ENCODE data around the gene AMHR2.
A peak's percentile ranks its signal among the peaks of the same experiment; 100 is the strongest.

AMHR2 gene

DNA sequence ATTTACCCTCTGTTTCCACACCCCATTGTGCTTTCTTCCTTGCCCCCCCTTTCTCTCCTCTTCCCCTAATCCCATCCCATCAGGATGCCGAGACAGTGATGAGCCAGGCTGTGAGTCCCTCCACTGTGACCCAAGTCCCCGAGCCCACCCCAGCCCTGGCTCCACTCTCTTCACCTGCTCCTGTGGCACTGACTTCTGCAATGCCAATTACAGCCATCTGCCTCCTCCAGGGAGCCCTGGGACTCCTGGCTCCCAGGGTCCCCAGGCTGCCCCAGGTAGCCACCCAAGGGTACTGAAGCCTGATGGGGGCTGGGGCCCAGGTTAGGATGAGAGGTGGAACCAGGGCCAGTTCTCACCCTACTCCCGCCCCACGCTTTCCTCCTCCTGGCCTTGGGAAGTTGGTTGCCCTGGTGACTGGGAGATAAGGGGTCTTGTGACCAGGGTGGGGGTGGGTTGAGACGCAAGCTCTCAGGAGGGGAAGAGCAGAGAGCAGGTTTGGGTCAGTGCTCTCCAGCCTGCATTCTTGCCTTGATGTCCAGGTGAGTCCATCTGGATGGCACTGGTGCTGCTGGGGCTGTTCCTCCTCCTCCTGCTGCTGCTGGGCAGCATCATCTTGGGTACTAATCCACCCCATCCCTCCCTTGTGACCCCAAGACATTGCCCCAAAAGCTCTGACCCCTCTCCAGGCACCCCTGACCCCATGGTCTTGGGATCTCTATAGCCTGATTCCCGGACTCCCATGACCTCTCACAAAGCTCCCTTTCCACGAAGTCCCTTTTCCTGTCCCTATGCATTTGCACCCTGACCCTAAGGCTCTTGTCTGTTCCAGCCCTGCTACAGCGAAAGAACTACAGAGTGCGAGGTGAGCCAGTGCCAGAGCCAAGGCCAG, 1.2 kb downstream of the AMHR2 start:
- Histone ChIP-seq H3K4me3 (ENCODE audit: low read depth, low read length) (no peak overlapping the region), H3K9me3 (no peaks in the 10 kb centered on the region), H3K4me1 (peaks cover 14% of the 10 kb centered on the region), H3K36me3 (no peaks in the 10 kb centered on the region), H3K27me3 (no peaks in the 10 kb centered on the region)
- TF ChIP-seq CTCF (IDR thresholded peaks at IDR 0.05; ENCODE audit: low read depth, low read length) = no peak
- DNase-seq = peak; percentile 33

GRCh38 chr12:53425515-53426150, 2.0 kb downstream of the AMHR2 start:
- peaks cover 14% of the 10 kb centered on the region for H3K4me1 ChIP-seq
- H3K36me3 ChIP-seq = no peaks in the 10 kb centered on the region
- no peak for DNase-seq
- no peak for TF ChIP-seq CTCF (IDR thresholded peaks at IDR 0.05; ENCODE audit: low read depth, low read length)
- no peaks in the 10 kb centered on the region for H3K27me3 ChIP-seq
- H3K9me3 ChIP-seq = no peaks in the 10 kb centered on the region
- no peak overlapping the region for H3K4me3 ChIP-seq (ENCODE audit: low read depth, low read length)

- TF ChIP-seq CTCF (IDR thresholded peaks at IDR 0.05; ENCODE audit: low read depth, low read length) = no peak
- DNase-seq = no peak
- H3K36me3 ChIP-seq = no peaks in the 10 kb centered on the region
- H3K4me1 ChIP-seq = peaks cover 14% of the 10 kb centered on the region
- H3K9me3 ChIP-seq = no peaks in the 10 kb centered on the region
- no peak overlapping the region for H3K4me3 ChIP-seq (ENCODE audit: low read depth, low read length)
- no peaks in the 10 kb centered on the region for H3K27me3 ChIP-seq
Measured at GRCh38 chr12:53427905-53428594, 4.4 kb downstream of the AMHR2 start.

DNA sequence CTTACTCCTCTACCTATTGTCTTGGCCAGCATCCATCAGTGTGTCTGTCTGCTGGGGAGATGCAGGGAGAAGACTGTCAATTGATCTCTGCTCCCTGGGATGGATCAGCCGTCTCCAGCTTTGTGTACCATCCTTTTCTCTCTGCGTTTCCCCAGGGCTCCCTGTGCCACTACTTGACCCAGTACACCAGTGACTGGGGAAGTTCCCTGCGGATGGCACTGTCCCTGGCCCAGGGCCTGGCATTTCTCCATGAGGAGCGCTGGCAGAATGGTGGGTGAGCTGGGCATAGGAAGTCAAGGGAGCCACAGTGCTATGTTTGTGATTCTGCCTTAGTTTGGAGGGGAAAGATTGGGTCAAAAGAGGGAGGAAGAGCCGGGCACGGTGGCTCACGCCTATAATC, 5.1 kb downstream of the AMHR2 start:
- no peak for TF ChIP-seq CTCF (IDR thresholded peaks at IDR 0.05; ENCODE audit: low read depth, low read length)
- H3K36me3 ChIP-seq = no peaks in the 10 kb centered on the region
- DNase-seq = no peak
- no peak overlapping the region for H3K4me3 ChIP-seq (ENCODE audit: low read depth, low read length)
- no peaks in the 10 kb centered on the region for H3K27me3 ChIP-seq
- no peaks in the 10 kb centered on the region for H3K9me3 ChIP-seq
- H3K4me1 ChIP-seq = peaks cover 14% of the 10 kb centered on the region

DNA sequence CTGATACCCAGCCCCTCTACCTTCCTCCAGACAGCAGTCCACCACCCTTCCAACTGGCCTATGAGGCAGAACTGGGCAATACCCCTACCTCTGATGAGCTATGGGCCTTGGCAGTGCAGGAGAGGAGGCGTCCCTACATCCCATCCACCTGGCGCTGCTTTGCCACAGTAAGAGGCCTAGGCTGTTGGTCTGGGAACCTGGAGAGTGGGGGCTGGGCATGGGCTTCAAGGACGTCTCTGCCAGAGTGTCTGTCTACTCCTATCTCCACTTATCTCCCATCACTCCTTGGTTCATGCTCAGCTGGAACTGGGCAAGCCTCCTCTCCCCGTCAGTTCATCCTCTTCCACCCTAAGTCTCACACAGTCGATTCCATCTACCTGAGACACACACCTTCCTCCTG, 6.5 kb downstream of the AMHR2 start:
- H3K9me3 ChIP-seq = no peaks in the 10 kb centered on the region
- TF ChIP-seq CTCF (IDR thresholded peaks at IDR 0.05; ENCODE audit: low read depth, low read length) = no peak
- peaks cover 7% of the 10 kb centered on the region for H3K4me1 ChIP-seq
- DNase-seq = no peak
- H3K27me3 ChIP-seq = no peaks in the 10 kb centered on the region
- no peaks in the 10 kb centered on the region for H3K36me3 ChIP-seq
- no peak overlapping the region for H3K4me3 ChIP-seq (ENCODE audit: low read depth, low read length)
